RPMI8226 (cell line): ENCODE data around the gene AMY2A.
"Not testable (repeated sequence)": the region's sequence is repeated elsewhere in the genome, so short reads cannot be mapped to it uniquely, and the experiment has no call there.

Experiments
- DNase-seq: peaks from one replicate; pipeline ENCODE4 v3.0.0-alpha.2; 2015

Gene AMY2A

GRCh38 chr1:103616994-103617477, at the start of gene AMY2A:
TSS of gene AMY2A (plus strand) at chr1:103617427. CDS start at chr1:103617441, 14 bp downstream.
- not testable (repeated sequence) for DNase-seq

GRCh38 chr1:103569493-103569892, 47.7 kb upstream of the AMY2A start:
- DNase-seq = no peak

- DNase-seq = not testable (repeated sequence)
Observed at GRCh38 chr1:103571289-103571688, 45.9 kb upstream of the AMY2A start, which contains the start of gene AMY2B. TSS of gene AMY2B (plus strand) at chr1:103571589. CDS start at chr1:103571603, 14 bp downstream.

DNA sequence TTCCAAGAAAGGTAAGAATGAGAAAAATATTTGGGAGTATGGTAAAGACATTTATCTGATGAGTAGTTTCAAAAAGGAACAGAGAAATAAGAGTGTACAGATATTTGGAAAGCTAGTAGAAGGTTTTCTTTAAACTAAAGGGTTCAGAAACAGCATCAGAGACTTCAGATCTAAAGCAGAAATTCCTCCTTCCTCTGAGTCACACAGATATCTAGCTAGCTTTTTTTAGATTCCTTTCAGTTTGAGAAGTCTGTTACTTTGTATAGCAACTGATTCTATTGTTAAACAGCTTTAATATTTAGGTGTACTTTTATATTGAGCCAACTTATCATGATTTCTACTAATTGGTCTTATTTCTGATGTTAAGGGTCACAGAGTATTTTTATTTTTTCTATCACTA, 41.2 kb upstream of the AMY2A start:
- DNase-seq = no peak

- DNase-seq = not testable (repeated sequence)
Observed at GRCh38 chr1:103576784-103577183, 40.4 kb upstream of the AMY2A start.

DNA sequence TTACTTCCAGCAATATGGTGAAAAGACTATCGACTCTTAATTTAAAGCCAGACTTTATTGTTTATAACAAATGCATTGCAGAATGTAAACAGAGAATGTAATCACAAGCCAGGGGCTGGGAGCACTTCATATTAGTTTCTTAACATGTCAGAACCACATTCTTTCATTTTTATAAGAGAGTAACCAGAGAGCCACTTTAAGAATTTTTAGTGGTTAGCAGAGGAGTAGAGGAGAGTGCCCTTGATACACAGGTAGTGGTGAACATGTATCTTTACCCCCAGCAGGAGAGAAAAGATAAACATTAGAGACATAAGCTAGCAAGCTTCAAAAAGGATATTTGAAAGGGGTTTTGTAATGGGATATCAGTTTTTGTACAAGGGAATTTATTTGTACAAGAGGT, 34.8 kb upstream of the AMY2A start:
- DNase-seq = no peak

- no peak for DNase-seq
Observed at GRCh38 chr1:103583887-103584286, 33.3 kb upstream of the AMY2A start.

DNA sequence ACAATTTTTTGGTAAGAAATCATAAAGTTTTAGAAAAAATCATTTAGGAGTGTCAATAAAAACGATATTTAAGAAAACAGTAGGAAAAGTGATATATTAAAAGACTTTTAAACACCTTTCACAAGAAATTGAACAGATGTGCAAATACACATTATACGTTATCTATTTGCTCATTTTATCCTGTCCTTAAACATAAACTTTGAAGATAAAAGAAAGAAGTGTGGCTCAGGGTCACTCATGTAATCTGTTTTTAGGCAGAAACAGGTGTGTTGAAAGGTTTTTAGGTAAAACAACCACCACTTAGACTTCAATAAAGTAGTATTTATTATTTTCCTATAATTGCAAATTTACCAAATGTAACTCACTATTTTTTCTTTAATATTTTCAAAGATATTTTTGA, 32.7 kb upstream of the AMY2A start:
- no peak for DNase-seq

DNA sequence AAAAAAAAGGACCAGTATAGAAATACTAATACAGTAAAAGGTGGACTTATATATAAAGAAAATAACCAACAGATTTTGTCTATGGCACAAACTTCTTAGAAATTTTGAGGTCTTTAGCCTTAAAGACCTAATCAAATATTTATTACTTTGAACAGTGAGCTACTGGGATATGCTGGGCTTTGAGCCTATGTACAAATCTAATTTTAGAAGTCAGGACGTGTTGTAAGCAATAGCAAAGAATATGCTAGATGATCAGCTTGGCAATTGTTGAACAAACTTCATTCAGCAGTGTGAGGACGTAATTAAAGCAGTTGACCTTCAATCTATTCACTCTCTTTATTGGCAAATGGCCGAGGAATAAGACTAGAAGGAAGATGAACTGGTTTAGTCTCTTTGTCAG, 14.5 kb upstream of the AMY2A start:
- DNase-seq = not testable (repeated sequence)

GRCh38 chr1:103616362-103616761, 865 bp upstream of the AMY2A start:
- no peak for DNase-seq

DNA sequence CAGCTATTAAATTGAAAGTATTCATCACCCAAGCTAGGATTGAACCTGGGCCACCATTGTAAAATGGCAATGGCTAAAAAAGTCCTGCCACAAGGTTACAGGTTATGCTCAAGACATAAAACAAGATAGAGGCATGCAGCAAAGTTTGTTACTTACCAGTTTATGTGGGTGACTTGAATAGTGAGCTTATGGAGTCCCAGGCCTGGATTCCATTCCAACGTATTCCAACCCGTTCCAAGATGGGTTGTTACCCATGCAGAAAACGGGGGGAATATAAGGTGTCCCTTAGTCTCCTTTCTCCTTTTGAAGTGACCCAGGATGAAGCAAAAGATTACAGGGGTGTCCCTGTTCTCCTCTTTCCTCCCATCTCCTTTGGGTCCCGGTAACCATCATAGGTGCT, 10.2 kb downstream of the AMY2A start:
- DNase-seq = not testable (repeated sequence)

GRCh38 chr1:103641194-103641593, 24.0 kb downstream of the AMY2A start:
- DNase-seq = not testable (repeated sequence)

GRCh38 chr1:103643908-103644307, 26.7 kb downstream of the AMY2A start:
- not testable (repeated sequence) for DNase-seq

DNA sequence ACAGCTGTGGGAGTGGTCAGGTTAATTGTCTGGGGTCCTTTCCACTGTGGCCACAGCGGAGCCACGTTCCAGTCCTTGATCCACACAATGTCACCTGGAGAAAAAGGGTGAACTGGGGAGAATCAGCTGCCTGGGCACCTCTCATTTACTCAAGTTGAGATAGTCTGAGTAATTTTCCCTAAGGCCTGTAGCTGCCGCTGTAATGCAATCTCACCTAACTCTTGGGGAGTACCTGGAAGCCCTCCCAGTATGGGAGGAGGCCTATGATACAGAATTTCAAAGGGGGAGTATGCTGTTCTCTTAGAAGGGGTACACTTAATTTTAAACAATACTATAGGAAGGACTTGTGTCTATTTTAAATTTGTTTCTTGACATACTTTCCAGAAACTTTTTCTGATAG, 33.1 kb downstream of the AMY2A start:
- not testable (repeated sequence) for DNase-seq

- DNase-seq = not testable (repeated sequence)
Observed at GRCh38 chr1:103650889-103651288, 33.7 kb downstream of the AMY2A start.

- DNase-seq = not testable (repeated sequence)
Observed at GRCh38 chr1:103654133-103654532, 36.9 kb downstream of the AMY2A start.

DNA sequence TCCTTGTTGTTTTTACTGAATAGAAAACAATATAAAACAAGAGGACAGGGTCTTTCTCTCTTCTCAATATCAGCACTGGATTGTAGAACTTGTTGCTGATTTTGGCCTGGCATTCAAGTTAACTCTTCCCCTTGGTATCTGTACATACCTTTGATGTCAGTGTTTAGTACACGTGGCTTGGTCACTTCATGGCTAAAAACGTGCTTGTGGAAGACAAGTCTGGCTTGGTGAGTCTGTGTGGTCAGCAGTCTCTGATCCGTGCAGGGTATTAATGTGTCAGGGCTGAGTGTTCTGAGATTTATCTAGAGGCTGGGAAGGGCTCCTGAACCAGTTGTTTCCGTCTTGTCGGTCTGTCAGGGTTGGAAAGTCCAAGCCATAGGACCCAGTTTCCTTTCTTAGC, 38.2 kb downstream of the AMY2A start, which contains the start of gene AMY1A:
TSS of gene AMY1A (plus strand) at position 301 of the 400 bp plus-strand sequence. CDS start 571 bp downstream, outside the sequence.
- DNase-seq = not testable (repeated sequence)
